GM18526 (cell line): ENCODE data around the gene NKAIN2.

Experiments
- POLR2A ChIP-seq: IDR thresholded peaks from 3 replicates; pipeline ENCODE4 v1.6.1; 2011; ENCODE audit not compliant: insufficient read length; ENCODE audit errors: extremely low read depth

Gene NKAIN2

GRCh38 chr6:124613031-124613430 is 809.4 kb downstream of the NKAIN2 start:
- TF ChIP-seq POLR2A: no peak

- TF ChIP-seq POLR2A: no peak
These were observed 818.7 kb downstream of the NKAIN2 start for GRCh38 chr6:124622351-124622750.

GRCh38 chr6:124633655-124634054 is 830.0 kb downstream of the NKAIN2 start:
- no peak for TF ChIP-seq POLR2A

GRCh38 chr6:124640432-124640831 is 836.8 kb downstream of the NKAIN2 start:
- no peak for TF ChIP-seq POLR2A

GRCh38 chr6:124655866-124656265 is 852.2 kb downstream of the NKAIN2 start:
- no peak for TF ChIP-seq POLR2A

GRCh38 chr6:124658053-124658452 is 854.4 kb downstream of the NKAIN2 start:
- TF ChIP-seq POLR2A: no peak

GRCh38 chr6:124659427-124659826 is 855.8 kb downstream of the NKAIN2 start:
- TF ChIP-seq POLR2A: no peak

- TF ChIP-seq POLR2A: no peak
These were observed 856.5 kb downstream of the NKAIN2 start for GRCh38 chr6:124660185-124660584.

- no peak for TF ChIP-seq POLR2A
These were observed 857.5 kb downstream of the NKAIN2 start for GRCh38 chr6:124661097-124661661.

- TF ChIP-seq POLR2A: no peak
These were observed 864.4 kb downstream of the NKAIN2 start for GRCh38 chr6:124668028-124668427.

- TF ChIP-seq POLR2A: no peak
These were observed 866.2 kb downstream of the NKAIN2 start for GRCh38 chr6:124669713-124670480.

- TF ChIP-seq POLR2A: no peak
These were observed 867.1 kb downstream of the NKAIN2 start for GRCh38 chr6:124670801-124671200.

GRCh38 chr6:124671324-124671723 is 867.7 kb downstream of the NKAIN2 start:
- no peak for TF ChIP-seq POLR2A

- no peak for TF ChIP-seq POLR2A
These were observed 870.4 kb downstream of the NKAIN2 start for GRCh38 chr6:124674042-124674441.

GRCh38 chr6:124676033-124676432 is 872.4 kb downstream of the NKAIN2 start:
- no peak for TF ChIP-seq POLR2A

GRCh38 chr6:124677874-124678273 is 874.2 kb downstream of the NKAIN2 start:
- TF ChIP-seq POLR2A: no peak

- no peak for TF ChIP-seq POLR2A
These were observed 875.7 kb downstream of the NKAIN2 start for GRCh38 chr6:124679387-124679786.
